ENCODE data around the gene PDLIM4. TPM values are rescaled to one million over a fixed set of nuclear protein-coding genes. Genes with fewer than 3 reads are reported as not detected.

The PDLIM4 gene
- total and polyA plus RNA-seq, 2 experiments from 2014 or later: 84.4 to 156 TPM

GRCh38 chr5:132266031-132266835 is 8.7 kb downstream of the PDLIM4 start:
- in situ Hi-C loops (cut with MboI): no loop called here
- no peak overlapping the region for H2AFZ ChIP-seq
- no peaks in the 10 kb centered on the region for H3K9me3 ChIP-seq (ENCODE audit: low read depth)
- H3K4me3 ChIP-seq: no peak overlapping the region
- no peaks in the 10 kb centered on the region for H4K20me1 ChIP-seq (ENCODE audit: insufficient read depth)
- no peaks in the 10 kb centered on the region for H3K9me2 ChIP-seq (ENCODE audit: insufficient read depth)
- TF ChIP-seq EZH2 (IDR thresholded peaks at IDR 0.05; ENCODE audit: insufficient read depth, poor library complexity, severe bottlenecking) (no peak), EZH2phosphoT487 (IDR thresholded peaks at IDR 0.05; ENCODE audit: insufficient read depth, low read depth) (no peak)
- H3F3A ChIP-seq (ENCODE audit: insufficient read depth): peaks cover 26% of the 10 kb centered on the region
- H3K79me2 ChIP-seq (ENCODE audit: insufficient read depth): peaks cover 37% of the 10 kb centered on the region
- H3K4me1 ChIP-seq (ENCODE audit: insufficient read depth): peaks cover 62% of the 10 kb centered on the region
- H3K4me2 ChIP-seq (ENCODE audit: unreplicated experiment): peak overlapping the region; percentile 42
- no peaks in the 10 kb centered on the region for H3K27me3 ChIP-seq (replicated peaks; ENCODE audit: insufficient read depth)
- peak overlapping the region; percentile 74 for H3K9ac ChIP-seq
- DNase-seq: no peak
- H3K27ac ChIP-seq: peak overlapping the region; percentile 93
- peaks cover 25% of the 10 kb centered on the region; the same call in 1 of the 2 replicates for H3K36me3 ChIP-seq (ENCODE audit: low read depth)
- WGBS, 2 experiments (ENCODE audit: low coverage in 1 of 2, low lambda C conversion rate in 2 of 2, missing lambda C conversion rate in 2 of 2): 62 to 69% methylated on average over 7 of the region's 7 CpGs

DNA sequence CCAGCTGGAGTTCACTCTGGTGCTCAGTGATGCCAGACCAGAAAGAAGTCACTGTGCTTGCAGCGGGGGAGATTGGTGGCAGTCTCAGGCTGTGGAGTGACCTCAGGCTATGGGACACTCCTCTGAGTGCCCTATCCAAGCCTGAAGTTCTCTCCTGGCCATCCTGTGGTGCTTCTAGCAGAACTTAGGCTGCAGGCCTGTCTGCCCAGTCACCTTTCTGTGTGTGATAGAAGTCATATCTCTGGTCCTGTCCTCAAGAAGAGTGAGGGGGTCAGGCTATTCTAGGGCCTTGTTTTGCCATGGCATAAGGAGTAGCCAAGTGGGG is 9.3 kb downstream of the PDLIM4 start:
- Histone ChIP-seq H2AFZ (no peak overlapping the region), H3K4me1 (ENCODE audit: insufficient read depth) (peaks cover 57% of the 10 kb centered on the region), H3K9ac (0 out of 2 replicates have a peak overlapping the region, but pooled peaks have one; percentile 74), H3F3A (ENCODE audit: insufficient read depth) (peaks cover 26% of the 10 kb centered on the region), H3K79me2 (ENCODE audit: insufficient read depth) (peaks cover 31% of the 10 kb centered on the region), H3K4me2 (ENCODE audit: unreplicated experiment) (no peak overlapping the region), H3K9me2 (ENCODE audit: insufficient read depth) (no peaks in the 10 kb centered on the region), H3K36me3 (ENCODE audit: low read depth) (peaks cover 25% of the 10 kb centered on the region; the same call in 1 of the 2 replicates), H3K27ac (no peak overlapping the region), H3K27me3 (replicated peaks; ENCODE audit: insufficient read depth) (no peaks in the 10 kb centered on the region), H4K20me1 (ENCODE audit: insufficient read depth) (no peaks in the 10 kb centered on the region), H3K4me3 (no peak overlapping the region), H3K9me3 (ENCODE audit: low read depth) (no peaks in the 10 kb centered on the region)
- DNase-seq: no peak
- WGBS, 2 experiments (ENCODE audit: low coverage in 1 of 2, low lambda C conversion rate in 2 of 2, missing lambda C conversion rate in 2 of 2): 92 to 100% methylated on average over 1 of the region's 1 CpG
- TF ChIP-seq EZH2phosphoT487 (IDR thresholded peaks at IDR 0.05; ENCODE audit: insufficient read depth, low read depth) (no peak), EZH2 (IDR thresholded peaks at IDR 0.05; ENCODE audit: insufficient read depth, poor library complexity, severe bottlenecking) (no peak)
- in situ Hi-C loops (cut with MboI): no loop called here

DNA sequence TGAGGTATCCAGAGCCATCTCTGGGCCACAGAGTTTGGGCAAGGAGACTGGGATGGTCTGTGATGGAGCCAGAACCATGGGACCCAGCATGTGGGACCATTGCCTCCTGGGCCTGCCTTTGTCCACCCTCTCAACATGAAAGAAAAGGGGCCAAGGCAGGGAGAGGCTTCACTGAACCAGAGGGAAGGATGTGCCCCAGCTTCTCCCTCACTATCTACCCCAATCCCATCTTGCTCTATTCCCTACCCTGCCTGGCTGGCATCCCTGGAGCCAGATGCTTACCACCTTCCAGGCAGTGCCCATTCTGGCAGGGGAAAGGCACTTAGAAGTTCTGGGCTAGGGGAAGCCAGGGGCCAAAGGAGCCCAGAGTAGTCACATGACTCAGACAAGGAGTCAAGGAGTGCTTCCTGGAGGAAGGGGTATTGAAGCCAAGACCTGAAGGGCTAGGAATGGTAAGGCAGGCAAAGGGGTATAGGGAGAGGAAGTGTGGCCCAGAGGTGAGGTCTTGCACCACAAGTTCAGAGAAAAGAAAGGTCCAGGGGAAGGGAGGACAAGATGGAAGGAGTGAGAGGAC is 9.8 kb downstream of the PDLIM4 start:
- Histone ChIP-seq H3K36me3 (ENCODE audit: low read depth) (peaks cover 29% of the 10 kb centered on the region; the same call in 1 of the 2 replicates), H3K27ac (no peak overlapping the region), H3K27me3 (replicated peaks; ENCODE audit: insufficient read depth) (no peaks in the 10 kb centered on the region), H3K4me3 (no peak overlapping the region), H3F3A (ENCODE audit: insufficient read depth) (peaks cover 26% of the 10 kb centered on the region), H3K4me2 (ENCODE audit: unreplicated experiment) (no peak overlapping the region), H3K9me2 (ENCODE audit: insufficient read depth) (no peaks in the 10 kb centered on the region), H3K79me2 (ENCODE audit: insufficient read depth) (peaks cover 27% of the 10 kb centered on the region), H2AFZ (no peak overlapping the region), H4K20me1 (ENCODE audit: insufficient read depth) (no peaks in the 10 kb centered on the region), H3K4me1 (ENCODE audit: insufficient read depth) (peaks cover 56% of the 10 kb centered on the region), H3K9ac (no peak overlapping the region), H3K9me3 (ENCODE audit: low read depth) (no peaks in the 10 kb centered on the region)
- in situ Hi-C loops (cut with MboI): no loop called here
- no peak for TF ChIP-seq EZH2 (IDR thresholded peaks at IDR 0.05; ENCODE audit: insufficient read depth, poor library complexity, severe bottlenecking)
- no peak for DNase-seq

GRCh38 chr5:132267931-132268768 is 10.7 kb downstream of the PDLIM4 start:
- WGBS, 2 experiments (ENCODE audit: low coverage in 1 of 2, low lambda C conversion rate in 2 of 2, missing lambda C conversion rate in 2 of 2): 62 to 68% methylated on average over 6 of the region's 6 CpGs
- H4K20me1 ChIP-seq (ENCODE audit: insufficient read depth): no peaks in the 10 kb centered on the region
- H3K9me2 ChIP-seq (ENCODE audit: insufficient read depth): no peaks in the 10 kb centered on the region
- no peak for DNase-seq
- peaks cover 25% of the 10 kb centered on the region for H3F3A ChIP-seq (ENCODE audit: insufficient read depth)
- no peak overlapping the region for H3K4me2 ChIP-seq (ENCODE audit: unreplicated experiment)
- peak overlapping the region; percentile 61 for H3K27ac ChIP-seq
- peak overlapping the region; percentile 70 for H3K9ac ChIP-seq
- peaks cover 52% of the 10 kb centered on the region for H3K4me1 ChIP-seq (ENCODE audit: insufficient read depth)
- H3K9me3 ChIP-seq (ENCODE audit: low read depth): no peaks in the 10 kb centered on the region
- no peaks in the 10 kb centered on the region for H3K27me3 ChIP-seq (replicated peaks; ENCODE audit: insufficient read depth)
- H2AFZ ChIP-seq: no peak overlapping the region
- no peak overlapping the region for H3K4me3 ChIP-seq
- H3K36me3 ChIP-seq (ENCODE audit: low read depth): peaks cover 31% of the 10 kb centered on the region; the same call in 1 of the 2 replicates
- TF ChIP-seq EZH2phosphoT487 (IDR thresholded peaks at IDR 0.05; ENCODE audit: insufficient read depth, low read depth): no peak
- in situ Hi-C loops (cut with MboI): no loop called here
- peaks cover 25% of the 10 kb centered on the region for H3K79me2 ChIP-seq (ENCODE audit: insufficient read depth)

All from GM23248 (cell line).